IMR-90 (cell line): Measurements from ENCODE around the gene NR5A2. TPM values are rescaled to one million over a fixed set of nuclear protein-coding genes. Genes with fewer than 3 reads are reported as not detected.

Experiments
- ATAC-seq: fragments of 200-7000 bp; cut with Tn5 transposase; 2 replicates; pipeline ENCODE4 v1.9.1; 2020; ENCODE audit warnings: low read depth, mild to moderate bottlenecking, moderate library complexity
- BruUV-seq: library from RNA; stranded (reverse); fragments of 400-500 nt; replicated peaks from 2 replicates; lab custom pipeline; 2021; lab: Mats Ljungman, UMichigan
- CTCF ChIA-PET: fragments of 300-600 bp; formaldehyde crosslinking; extraction: SDS; loops from one replicate; lab custom pipeline; 2021; ENCODE audit warnings: antibody characterized with exemption; lab: Yijun Ruan, JAX
- POLR2A ChIA-PET: fragments of 300-600 bp; sonication (Branson Sonifier 250); formaldehyde crosslinking; loops from one replicate; lab custom pipeline; 2022; ENCODE audit warnings: antibody characterized with exemption; ENCODE audit not compliant: unreplicated experiment; lab: Charles Lee
- DNase-seq: peaks from one replicate; pipeline ENCODE4 v3.0.0; 2013
- H2AFZ ChIP-seq: replicated peaks from 2 replicates; pipeline ENCODE3; 2013; ENCODE audit warnings: low read length, mild to moderate bottlenecking; ENCODE audit not compliant: poor library complexity
- H2AK5ac ChIP-seq: 2 replicates; pipeline ENCODE4 v1.6.1; 2013; ENCODE audit warnings: low read depth, low read length, inconsistent platforms
- H2AK9ac ChIP-seq: replicated peaks from 2 replicates; pipeline ENCODE3; 2013; ENCODE audit warnings: mild to moderate bottlenecking, low read depth, low read length, moderate library complexity; ENCODE audit not compliant: poor library complexity
- H2BK120ac ChIP-seq: 2 replicates; pipeline ENCODE4 v1.6.1; 2013; ENCODE audit warnings: low read depth, low read length, inconsistent platforms
- H2BK15ac ChIP-seq: 3 replicates; pipeline ENCODE4 v1.6.1; 2013; ENCODE audit warnings: low read depth, low read length, inconsistent platforms
- H2BK20ac ChIP-seq: 2 replicates; pipeline ENCODE4 v1.6.1; 2013; ENCODE audit warnings: low read depth, mild to moderate bottlenecking, inconsistent platforms, low read length, moderate library complexity
- H2BK5ac ChIP-seq: 2 replicates; pipeline ENCODE4 v1.6.1; 2013; ENCODE audit warnings: mild to moderate bottlenecking, low read depth, low read length, inconsistent platforms; ENCODE audit not compliant: poor library complexity, severe bottlenecking
- H3K14ac ChIP-seq: replicated peaks from 2 replicates; pipeline ENCODE4 v1.6.1; 2013; ENCODE audit warnings: low read depth, low read length, inconsistent platforms
- H3K18ac ChIP-seq: 2 replicates; pipeline ENCODE4 v1.6.1; 2013; ENCODE audit warnings: low read depth, low read length, control low read depth
- H3K23ac ChIP-seq: 2 replicates; pipeline ENCODE4 v1.6.1; 2013; ENCODE audit warnings: low read depth, low read length, inconsistent platforms
- H3K27ac ChIP-seq: 2 replicates; pipeline ENCODE4 v1.5.1; 2013; ENCODE audit warnings: mild to moderate bottlenecking, control low read depth, low read length; ENCODE audit not compliant: insufficient read depth
- H3K27me3 ChIP-seq: 2 replicates; pipeline ENCODE4 v1.6.1; 2013; ENCODE audit warnings: low read length; ENCODE audit not compliant: control insufficient read depth, insufficient read depth
- H3K36me3 ChIP-seq: 2 replicates; pipeline ENCODE4 v1.6.1; 2013; ENCODE audit warnings: low read length, mixed read lengths; ENCODE audit not compliant: control insufficient read depth, insufficient read depth
- H3K4ac ChIP-seq: 2 replicates; pipeline ENCODE4 v1.6.1; 2013; ENCODE audit warnings: low read depth, low read length, inconsistent platforms
- H3K4me1 ChIP-seq: 2 replicates; pipeline ENCODE4 v1.6.1; 2013; ENCODE audit warnings: low read length, mixed read lengths; ENCODE audit not compliant: control insufficient read depth, insufficient read depth
- H3K4me2 ChIP-seq: 2 replicates; pipeline ENCODE4 v1.6.1; 2013; ENCODE audit warnings: low read depth, mild to moderate bottlenecking, control low read depth, low read length, moderate library complexity
- H3K4me3 ChIP-seq: 2 replicates; pipeline ENCODE4 v1.5.1; 2013; ENCODE audit warnings: low read depth, mild to moderate bottlenecking, control low read depth, low read length, moderate library complexity; ENCODE audit not compliant: insufficient read depth
- H3K56ac ChIP-seq: 2 replicates; pipeline ENCODE4 v1.6.1; 2013; ENCODE audit warnings: low read length, inconsistent platforms; ENCODE audit not compliant: insufficient read depth; ENCODE audit errors: extremely low read depth
- H3K79me1 ChIP-seq, 2 experiments: 2 replicates each; pipeline ENCODE4 v1.6.1; 2013; ENCODE audit warnings: low read length in 2 of 2, inconsistent platforms in 1 of 2, low read depth in 1 of 2
- H3K9ac ChIP-seq: 2 replicates; pipeline ENCODE4 v1.6.1; 2013; ENCODE audit warnings: low read depth, low read length, control low read depth
- H3K9me1 ChIP-seq: 2 replicates; pipeline ENCODE4 v1.6.1; 2013; ENCODE audit warnings: low read length, inconsistent platforms; ENCODE audit not compliant: insufficient read depth
- H3K9me3 ChIP-seq: 2 replicates; pipeline ENCODE4 v1.6.1; 2013; ENCODE audit warnings: low read length; ENCODE audit not compliant: control insufficient read depth, insufficient read depth
- H4K20me1 ChIP-seq: 2 replicates; pipeline ENCODE4 v1.6.1; 2013; ENCODE audit warnings: low read length, inconsistent platforms; ENCODE audit not compliant: insufficient read depth
- H4K5ac ChIP-seq: 2 replicates; pipeline ENCODE4 v1.6.1; 2013; ENCODE audit warnings: mild to moderate bottlenecking, low read depth, low read length, control low read depth
- H4K8ac ChIP-seq, 2 experiments: 2 replicates each; pipeline ENCODE4 v1.6.1; 2013; ENCODE audit warnings: low read depth in 2 of 2, low read length in 2 of 2, control low read depth in 1 of 2, inconsistent platforms in 1 of 2
- H4K91ac ChIP-seq: 2 replicates; pipeline ENCODE4 v1.6.1; 2013; ENCODE audit warnings: low read depth, low read length, inconsistent platforms; ENCODE audit not compliant: insufficient read depth
- BHLHE40 ChIP-seq: fragments of 150-350 bp; IDR thresholded peaks from 2 replicates; pipeline ENCODE4 v1.6.1; 2016; ENCODE audit warnings: mild to moderate bottlenecking, low read depth, low read length
- CEBPB ChIP-seq: IDR thresholded peaks from 2 replicates; pipeline ENCODE4 v1.6.1; 2012; ENCODE audit warnings: low read depth, low read length, improper control_type of control experiment
- CHD1 ChIP-seq: IDR thresholded peaks from 2 replicates; pipeline ENCODE4 v1.6.1; 2012; ENCODE audit warnings: low read depth, low read length, improper control_type of control experiment
- NFE2L2 ChIP-seq: fragments of 150-350 bp; IDR thresholded peaks from 2 replicates; pipeline ENCODE4 v1.6.1; 2016; ENCODE audit warnings: low read depth, mild to moderate bottlenecking, low read length
- POLR2A ChIP-seq: IDR thresholded peaks from 2 replicates; pipeline ENCODE4 v1.6.1; 2012; ENCODE audit warnings: mild to moderate bottlenecking, low read depth, low read length
- RCOR1 ChIP-seq: IDR thresholded peaks from 2 replicates; pipeline ENCODE4 v1.6.1; 2012; ENCODE audit warnings: mild to moderate bottlenecking, low read length, improper control_type of control experiment; ENCODE audit not compliant: insufficient replicate concordance
- RFX5 ChIP-seq: IDR thresholded peaks from 2 replicates; pipeline ENCODE4 v1.8.0; 2012; ENCODE audit warnings: low read depth, mild to moderate bottlenecking, low read length, moderate library complexity
- SMC3 ChIP-seq: fragments of 150-350 bp; IDR thresholded peaks from 2 replicates; pipeline ENCODE4 v1.6.1; 2016; ENCODE audit warnings: low read depth, mild to moderate bottlenecking, antibody characterized with exemption, low read length, moderate library complexity
- USF2 ChIP-seq: fragments of 150-350 bp; IDR thresholded peaks from 2 replicates; pipeline ENCODE4 v1.6.1; 2017; ENCODE audit warnings: mild to moderate bottlenecking, antibody characterized with exemption, low read length, low read depth
- dilution Hi-C: fragments of 300-500 bp; cut with HindIII; formaldehyde crosslinking; loops from one replicate; pipeline ENCODE4 v1.14.3; 2018; ENCODE audit warnings: low sequenced_read_pairs; ENCODE audit not compliant: unreplicated experiment
- in situ Hi-C: fragments of 300-500 bp; cut with MboI; formaldehyde crosslinking; loops from 3 replicates; pipeline ENCODE4 v1.14.3; 2019; ENCODE audit warnings: low sequenced_read_pairs, inconsistent platforms, mixed read lengths
- intact Hi-C: fragments of 100-400 bp; cut with micrococcal nuclease; formaldehyde crosslinking; loops from 2 replicates; pipeline ENCODE4 v1.10.0; 2022
- polyA plus RNA-seq, 3 experiments: library from polyadenylated mRNA; depleted of rRNA; stranded (reverse); fragments of >200 nt; gene quantifications; 2 replicates each; pipeline ENCODE4 v1.2.3, GENCODE V29; 2012; ENCODE audit warnings: low replicate concordance in 1 of 3
- total RNA-seq: library from RNA; depleted of rRNA; stranded (reverse); fragments of >200 nt; gene quantifications from 2 replicates; pipeline ENCODE4 v1.2.3, GENCODE V29; 2012

Gene NR5A2
- total and polyA plus RNA-seq, 2 of the 4 experiments (the other 2 are of a cell fraction) = 0.03 to 0.18 TPM

GRCh38 chr1:200150006-200150405, 122.5 kb downstream of the NR5A2 start:
- no peaks in the 10 kb centered on the region for H3K9me3 ChIP-seq
- H2AFZ ChIP-seq = no peak overlapping the region
- H3K9ac ChIP-seq = no peak overlapping the region
- no peaks in the 10 kb centered on the region for H3K79me1 ChIP-seq
- no peak overlapping the region for H3K4me2 ChIP-seq
- H4K5ac ChIP-seq = no peak overlapping the region
- intact Hi-C loops (no loop called here), in situ Hi-C loops (no loop called here), dilution Hi-C loops (no loop called here)
- H3K56ac ChIP-seq = no peak overlapping the region
- H2AK5ac ChIP-seq = no peak overlapping the region
- no peak overlapping the region for H4K91ac ChIP-seq
- H3K18ac ChIP-seq = no peak overlapping the region
- no peak overlapping the region for H2BK5ac ChIP-seq
- no peak overlapping the region for H2BK120ac ChIP-seq
- no peak for DNase-seq
- H4K20me1 ChIP-seq = no peaks in the 10 kb centered on the region
- peaks cover 2% of the 10 kb centered on the region; the same call in 1 of the 2 replicates for H3K4me1 ChIP-seq
- CTCF ChIA-PET = no interaction called here
- no peak overlapping the region for H3K14ac ChIP-seq
- no peak for ATAC-seq
- H3K23ac ChIP-seq = no peak overlapping the region
- no peak for TF ChIP-seq RFX5
- no peak for TF ChIP-seq CHD1
- no peak for TF ChIP-seq CEBPB
- no peak for TF ChIP-seq POLR2A
- TF ChIP-seq BHLHE40 = no peak
- TF ChIP-seq NFE2L2 = no peak
- no peak for TF ChIP-seq RCOR1
- TF ChIP-seq SMC3 = no peak
- no peak for TF ChIP-seq USF2
- POLR2A ChIA-PET = no interaction called here
- H3K4me3 ChIP-seq = no peak overlapping the region
- H3K27ac ChIP-seq = no peak overlapping the region
- H2BK20ac ChIP-seq = no peak overlapping the region
- BruUV-seq = no TSS peak
- no peaks in the 10 kb centered on the region for H3K36me3 ChIP-seq
- no peaks in the 10 kb centered on the region for H3K27me3 ChIP-seq
- H2BK15ac ChIP-seq = no peak overlapping the region
- H2AK9ac ChIP-seq = no peak overlapping the region
- no peak overlapping the region for H3K4ac ChIP-seq
- no peak overlapping the region for H4K8ac ChIP-seq
- H3K9me1 ChIP-seq = peaks cover 3% of the 10 kb centered on the region; the same call in 1 of the 2 replicates
